Stimulated activated naive CD8-positive, alpha-beta T cell treated with anti-CD3 and anti-CD28 coated beads, Interleukin-15, amount 100 ng/mL, for 72 hours (primary cell): ENCODE data around the gene PECR.

Experiments
- ATAC-seq: fragments of 150-1000 bp; cut with Tn5 transposase; 2 replicates; pipeline ENCODE4 v1.10.0; 2021; ENCODE audit warnings: mild to moderate bottlenecking, moderate library complexity
- DNase-seq, 2 donors: peaks; one replicate each; pipeline ENCODE4 v3.0.0; 2021 to 2022
- H3K27ac Mint-ChIP-seq, 2 donors: one replicate each; pipeline ENCODE4 v1.8.0; 2022; ENCODE audit warnings: mild to moderate bottlenecking in 2 of 2, mixed read lengths in 2 of 2, moderate library complexity in 2 of 2
- H3K27me3 Mint-ChIP-seq: one replicate; pipeline ENCODE4 v1.8.0; 2022; ENCODE audit warnings: mixed read lengths
- H3K4me1 Mint-ChIP-seq: one replicate; pipeline ENCODE4 v1.8.0; 2022; ENCODE audit warnings: mild to moderate bottlenecking, mixed read lengths
- H3K4me3 Mint-ChIP-seq, 2 donors: one replicate each; pipeline ENCODE4 v1.8.0; 2022; ENCODE audit warnings: mild to moderate bottlenecking in 2 of 2, mixed read lengths in 2 of 2, moderate library complexity in 1 of 2
- H3K9me3 Mint-ChIP-seq, 2 donors: one replicate each; pipeline ENCODE4 v1.8.0; 2022; ENCODE audit warnings: mixed read lengths in 2 of 2

The PECR gene

DNA sequence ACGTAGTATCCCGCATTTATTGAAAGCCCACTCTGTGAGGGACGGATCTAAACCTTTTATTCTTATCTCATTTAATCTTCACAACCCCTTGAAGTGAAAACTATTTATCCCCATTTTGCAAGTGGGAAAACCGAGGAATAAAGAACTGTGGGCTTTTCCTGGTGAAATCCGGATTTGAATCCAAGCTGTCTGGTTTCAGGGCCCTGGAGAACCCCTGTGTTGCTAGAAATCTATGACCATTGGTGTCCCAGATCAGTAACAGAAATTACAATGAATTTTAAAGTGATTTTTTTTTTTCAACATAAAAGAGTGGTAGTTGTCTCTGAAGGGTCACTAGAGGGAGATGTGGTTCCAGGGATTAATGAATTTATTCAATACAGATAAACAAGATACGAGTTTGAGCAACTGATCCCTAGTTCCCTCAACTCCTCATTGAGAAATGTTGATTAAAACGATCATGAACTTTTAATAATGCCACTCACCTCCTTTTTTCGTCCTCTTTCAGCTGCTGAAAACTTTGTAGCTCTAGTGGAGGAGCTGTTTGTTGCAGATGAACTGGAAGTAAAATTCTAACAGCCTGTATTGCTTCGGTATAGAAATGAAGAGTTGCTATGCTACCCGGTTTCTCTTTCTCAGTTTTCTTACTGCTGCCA is 28.5 kb upstream of the PECR start:
- Mint-ChIP-seq H3K4me3 (peak overlapping the region; percentile 99 to 100), H3K27me3 (no peaks in the 10 kb centered on the region), H3K9me3 (no peaks in the 10 kb centered on the region), H3K4me1 (peaks cover 60% of the 10 kb centered on the region), H3K27ac (peak overlapping the region; percentile 99 to 100)
- ATAC-seq (peak; percentile 43), DNase-seq (peak in 1 of 2 donors; percentile 23)

DNA sequence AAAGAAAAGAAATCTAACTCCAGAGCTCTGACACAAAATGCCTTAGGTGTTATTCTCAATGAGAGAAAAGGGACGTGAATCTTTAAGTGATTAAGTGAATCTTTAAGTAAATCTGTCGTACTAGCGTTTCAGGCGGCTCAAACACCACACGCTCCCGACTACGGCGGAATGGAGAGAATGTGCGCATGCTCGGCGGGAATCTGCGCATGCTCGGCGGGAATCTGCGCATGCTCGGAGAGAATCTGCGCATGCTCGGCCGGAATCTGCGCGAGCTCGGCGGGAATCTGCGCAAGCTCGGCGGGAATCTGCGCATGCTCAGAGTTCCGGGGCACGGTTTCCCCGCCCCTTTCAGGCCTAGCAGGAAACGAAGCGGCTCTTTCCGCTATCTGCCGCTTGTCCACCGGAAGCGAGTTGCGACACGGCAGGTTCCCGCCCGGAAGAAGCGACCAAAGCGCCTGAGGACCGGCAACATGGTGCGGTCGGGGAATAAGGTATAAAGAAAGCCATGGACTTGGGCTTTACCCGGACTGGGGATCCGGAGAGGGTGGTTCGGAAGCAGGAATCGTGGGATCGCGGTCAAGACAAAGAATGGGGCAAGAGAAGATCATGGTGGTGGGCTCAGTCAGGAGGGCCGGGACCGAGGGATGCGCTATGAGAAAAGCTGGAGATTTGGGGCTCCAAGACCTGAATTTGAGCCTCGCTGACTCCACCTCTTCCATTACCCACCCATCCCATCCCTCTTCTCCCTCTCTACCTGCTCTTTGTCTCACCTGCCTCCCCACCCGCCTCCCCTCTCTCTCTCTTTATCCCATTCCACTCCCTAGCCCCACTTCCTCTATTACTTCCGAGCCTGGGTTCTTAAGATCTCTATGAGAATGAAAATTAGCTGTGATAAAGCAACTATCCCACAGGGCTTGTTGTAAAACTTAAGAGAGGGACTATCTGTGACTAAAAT is 27.6 kb upstream of the PECR start, which contains the start of gene XRCC5:
TSS of gene XRCC5 (plus strand) at position 382 of the 955 bp plus-strand sequence. CDS start at position 471, 89 bp downstream.
- peak within 1 kb of the TSS; percentile 99 to 100 for H3K27ac Mint-ChIP-seq
- H3K9me3 Mint-ChIP-seq = no peaks in the 10 kb centered on the region
- ATAC-seq = peak; percentile 78
- H3K4me1 Mint-ChIP-seq = peaks cover 53% of the 10 kb centered on the region
- H3K4me3 Mint-ChIP-seq = peak within 1 kb of the TSS; percentile 99 to 100
- DNase-seq = peak; percentile 95 to 97
- H3K27me3 Mint-ChIP-seq = no peaks in the 10 kb centered on the region

DNA sequence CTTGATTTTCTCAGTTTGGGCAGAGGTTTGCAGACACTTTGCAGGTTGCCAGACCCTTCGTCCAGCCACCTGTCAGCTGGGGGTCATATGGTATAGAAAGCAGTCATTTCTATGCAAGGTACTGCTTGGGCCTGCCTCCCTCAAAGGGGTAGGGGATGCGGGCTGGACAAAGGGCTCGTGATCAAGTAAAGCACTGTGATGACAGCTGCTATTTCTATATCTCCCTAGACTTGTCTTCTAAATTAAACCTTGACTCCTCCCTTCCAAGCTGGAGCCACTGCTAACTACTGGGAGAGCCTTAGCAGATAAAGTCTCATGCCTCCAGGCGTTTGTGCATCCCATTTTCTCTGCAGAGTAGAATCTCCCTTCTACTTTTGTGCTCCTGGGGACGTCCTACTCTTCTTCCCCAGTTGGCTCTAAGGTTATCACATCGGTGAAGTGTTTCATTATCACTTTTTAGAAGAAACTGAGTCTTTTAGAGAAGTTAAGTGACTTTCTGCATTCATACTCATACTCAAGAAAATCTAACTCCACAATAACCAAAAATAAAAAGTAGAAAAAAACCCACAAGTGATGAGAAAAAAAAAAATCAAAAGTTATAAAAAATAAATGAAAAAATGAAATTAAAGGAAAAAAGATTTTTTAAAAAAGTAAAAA is 26.8 kb upstream of the PECR start:
- ATAC-seq = no peak
- Mint-ChIP-seq H3K9me3 (no peaks in the 10 kb centered on the region), H3K27ac (peak overlapping the region; percentile 99 to 100), H3K27me3 (no peaks in the 10 kb centered on the region), H3K4me1 (peaks cover 48% of the 10 kb centered on the region), H3K4me3 (peak overlapping the region; percentile 99 to 100)
- no peak for DNase-seq

DNA sequence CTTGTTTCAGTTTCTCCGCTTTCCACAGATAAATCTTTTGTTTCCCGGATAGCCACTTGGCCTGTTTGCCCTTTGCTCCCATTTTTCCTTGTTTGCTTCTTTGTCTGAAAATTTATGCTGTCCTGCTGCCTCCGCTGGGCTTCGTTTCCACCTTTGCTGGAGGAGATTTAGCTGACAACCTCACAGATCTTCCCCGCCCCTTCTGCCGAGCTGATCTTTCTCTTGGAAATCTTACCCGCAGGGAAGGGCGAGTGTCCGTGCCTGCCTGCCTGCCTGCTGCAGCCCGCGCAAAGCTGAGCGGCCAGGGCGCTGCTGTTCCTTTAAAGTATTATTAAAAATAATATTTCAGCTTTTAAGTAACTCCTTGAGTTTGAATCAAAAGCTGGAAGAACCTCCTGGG is 26.2 kb upstream of the PECR start:
- Mint-ChIP-seq H3K9me3 (no peaks in the 10 kb centered on the region), H3K27ac (no peak overlapping the region), H3K4me1 (peaks cover 41% of the 10 kb centered on the region), H3K4me3 (no peak overlapping the region), H3K27me3 (no peaks in the 10 kb centered on the region)
- no peak for DNase-seq
- ATAC-seq = no peak

DNA sequence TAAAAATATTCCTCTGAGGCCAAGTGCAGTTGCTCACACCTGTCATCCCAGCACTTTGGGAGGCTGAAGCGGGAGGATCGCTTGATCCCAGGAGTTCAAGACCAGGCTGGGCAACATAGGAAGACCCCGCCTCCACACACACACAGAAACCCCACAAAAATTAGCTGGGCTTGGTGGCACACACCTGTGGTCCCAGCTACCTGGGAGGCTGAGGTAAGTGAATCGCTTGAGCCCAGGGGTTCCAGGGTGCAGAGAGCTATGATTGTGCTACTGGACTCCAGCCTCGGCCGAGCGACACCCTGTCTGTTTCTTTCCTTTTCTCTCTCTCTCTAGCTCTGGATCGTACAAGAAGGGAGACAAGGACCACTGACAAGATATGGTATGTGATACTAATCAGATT is 25.7 kb upstream of the PECR start:
- ATAC-seq = no peak
- no peak overlapping the region for H3K4me3 Mint-ChIP-seq
- DNase-seq = no peak
- H3K27ac Mint-ChIP-seq = no peak overlapping the region
- H3K4me1 Mint-ChIP-seq = peaks cover 36% of the 10 kb centered on the region
- no peaks in the 10 kb centered on the region for H3K9me3 Mint-ChIP-seq
- no peaks in the 10 kb centered on the region for H3K27me3 Mint-ChIP-seq

DNA sequence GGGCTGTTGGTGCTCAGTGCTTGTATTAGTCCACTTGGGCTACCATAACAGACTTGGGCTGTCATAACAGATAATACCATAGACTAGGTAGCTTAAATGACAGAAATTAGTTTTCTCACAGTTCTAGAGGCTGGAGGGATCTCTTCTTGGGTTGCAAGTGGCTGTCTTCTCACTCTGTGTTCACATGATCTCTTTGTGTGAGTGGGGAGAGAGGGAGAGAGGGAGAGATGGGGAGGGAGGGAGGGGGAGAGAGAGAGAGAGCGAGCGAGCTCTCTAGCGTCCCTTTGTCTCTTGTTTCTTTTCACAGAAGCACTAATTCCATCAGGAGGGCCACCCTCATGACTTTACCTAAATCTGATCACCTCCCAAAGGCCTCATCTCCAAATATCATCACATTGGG is 23.1 kb upstream of the PECR start:
- no peak for ATAC-seq
- no peak overlapping the region for H3K27ac Mint-ChIP-seq

DNA sequence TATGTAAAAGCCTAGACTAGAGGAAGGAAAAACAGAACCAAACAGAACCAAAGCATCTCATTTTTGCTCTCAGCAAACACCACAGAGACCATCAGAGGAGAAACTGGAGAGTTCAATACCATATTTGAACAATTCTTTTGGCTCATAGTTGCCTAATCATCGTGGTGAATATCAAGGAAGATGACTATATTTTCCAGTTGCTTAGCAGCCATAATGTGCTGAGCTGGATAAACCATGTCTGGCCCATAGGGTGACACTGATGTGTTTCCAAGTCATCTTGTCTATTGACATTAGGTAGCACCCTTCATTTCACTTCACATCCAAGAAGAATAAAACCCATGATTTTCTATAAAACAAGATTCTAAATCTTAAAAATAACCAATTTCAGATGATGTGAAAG is 21.6 kb upstream of the PECR start:
- Mint-ChIP-seq H3K4me1 (peaks cover 12% of the 10 kb centered on the region), H3K4me3 (no peak overlapping the region), H3K27me3 (no peaks in the 10 kb centered on the region), H3K27ac (no peak overlapping the region), H3K9me3 (no peaks in the 10 kb centered on the region)
- DNase-seq (no peak), ATAC-seq (no peak)

More for the DNA sequence above, 23.1 kb upstream of the PECR start:
- no peak for DNase-seq
- Mint-ChIP-seq H3K27me3 (no peaks in the 10 kb centered on the region), H3K4me1 (peaks cover 19% of the 10 kb centered on the region), H3K4me3 (no peak overlapping the region), H3K9me3 (no peaks in the 10 kb centered on the region)

DNA sequence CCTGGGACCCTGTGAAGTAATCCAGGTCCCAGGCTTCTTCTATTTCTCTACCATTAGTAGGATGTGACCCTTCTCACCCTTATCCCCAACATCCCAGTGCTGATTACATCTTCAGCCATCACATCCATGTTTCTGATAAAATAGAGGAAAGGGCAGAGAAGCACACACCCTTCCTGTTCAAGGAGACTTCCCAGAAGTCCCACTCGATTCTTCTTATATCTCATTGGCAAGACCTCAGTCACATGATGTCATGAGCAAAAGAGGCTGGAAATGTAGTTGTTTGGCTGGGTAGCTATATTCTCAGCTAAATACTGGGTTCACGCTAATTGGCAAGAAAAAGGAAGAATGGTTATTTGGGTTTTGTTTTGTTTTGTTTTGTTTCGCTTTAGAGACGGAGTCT is 19.5 kb upstream of the PECR start:
- peaks cover 4% of the 10 kb centered on the region for H3K4me1 Mint-ChIP-seq
- DNase-seq = no peak
- H3K27ac Mint-ChIP-seq = no peak overlapping the region
- no peaks in the 10 kb centered on the region for H3K9me3 Mint-ChIP-seq
- H3K4me3 Mint-ChIP-seq = no peak overlapping the region
- H3K27me3 Mint-ChIP-seq = no peaks in the 10 kb centered on the region
- no peak for ATAC-seq

DNA sequence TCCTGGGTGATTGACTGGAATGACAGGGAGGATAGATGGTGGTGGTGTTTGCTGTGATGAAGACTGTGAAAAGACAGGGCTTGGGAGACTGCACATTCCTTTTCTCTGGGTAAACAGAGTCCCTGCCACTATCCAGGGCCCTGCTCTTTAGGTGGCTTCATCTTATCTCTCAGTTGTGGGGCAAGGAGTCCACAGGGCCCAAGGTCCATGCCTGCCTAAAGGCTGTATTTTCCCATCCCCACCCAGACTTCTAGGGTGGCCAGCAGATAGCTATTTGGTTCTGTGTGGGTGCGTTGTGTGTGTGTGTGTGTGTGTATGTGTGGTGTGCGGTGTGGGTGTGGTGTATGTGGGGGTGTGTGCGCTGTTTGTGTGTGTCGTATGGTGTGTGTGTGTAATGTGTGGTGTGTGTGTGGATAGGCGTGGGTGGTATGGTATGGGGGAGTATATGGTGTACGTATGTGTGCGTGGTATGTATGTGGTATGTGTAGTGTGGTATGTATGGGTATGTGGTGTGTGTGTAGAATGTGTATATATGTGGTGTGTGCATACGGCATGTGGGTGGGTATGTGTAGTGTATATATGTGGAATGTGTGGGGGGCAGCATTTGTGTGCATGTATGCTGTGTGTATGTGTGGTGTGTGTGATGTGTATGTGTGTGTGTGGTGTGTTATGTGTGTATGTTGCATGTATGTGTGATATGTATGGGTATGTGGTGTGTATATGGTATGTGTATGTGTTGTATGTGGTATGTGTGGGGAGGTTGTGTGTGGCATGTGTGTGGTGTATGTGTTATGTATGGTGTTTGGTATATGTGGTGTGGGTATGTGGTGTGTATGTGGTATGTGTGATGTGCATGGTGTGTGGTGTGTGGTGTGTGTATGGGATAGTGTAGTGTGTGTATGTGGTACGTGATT is 17.1 kb upstream of the PECR start:
- Mint-ChIP-seq H3K27ac (no peak overlapping the region), H3K4me1 (no peaks in the 10 kb centered on the region), H3K4me3 (no peak overlapping the region), H3K9me3 (no peaks in the 10 kb centered on the region), H3K27me3 (no peaks in the 10 kb centered on the region)
- DNase-seq = no peak
- no peak for ATAC-seq

DNA sequence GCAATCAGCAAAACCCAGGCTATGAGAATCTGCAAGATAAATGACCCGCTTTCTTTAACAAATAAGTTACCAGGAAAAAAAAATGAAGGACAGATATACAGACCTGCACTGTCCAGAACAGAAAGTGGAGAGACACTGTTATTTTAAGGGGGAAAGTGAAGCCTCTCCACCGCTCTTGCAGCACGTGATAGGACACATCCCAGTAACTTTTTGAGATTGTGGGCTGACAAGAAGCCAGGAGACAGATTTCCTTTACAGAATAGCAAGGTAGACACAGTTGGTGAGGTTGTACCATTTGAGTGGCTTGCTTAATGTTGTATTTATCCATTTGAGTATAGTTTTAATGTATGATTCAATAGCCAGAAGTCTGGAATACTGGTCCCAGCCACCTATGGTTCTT is 13.1 kb upstream of the PECR start:
- ATAC-seq (no peak), DNase-seq (no peak)
- no peaks in the 10 kb centered on the region for H3K27me3 Mint-ChIP-seq
- H3K4me1 Mint-ChIP-seq = peaks cover 10% of the 10 kb centered on the region
- H3K4me3 Mint-ChIP-seq = no peak overlapping the region
- H3K9me3 Mint-ChIP-seq = peaks cover 0 to 5% of the 10 kb centered on the region in 2 donors
- H3K27ac Mint-ChIP-seq = no peak overlapping the region

DNA sequence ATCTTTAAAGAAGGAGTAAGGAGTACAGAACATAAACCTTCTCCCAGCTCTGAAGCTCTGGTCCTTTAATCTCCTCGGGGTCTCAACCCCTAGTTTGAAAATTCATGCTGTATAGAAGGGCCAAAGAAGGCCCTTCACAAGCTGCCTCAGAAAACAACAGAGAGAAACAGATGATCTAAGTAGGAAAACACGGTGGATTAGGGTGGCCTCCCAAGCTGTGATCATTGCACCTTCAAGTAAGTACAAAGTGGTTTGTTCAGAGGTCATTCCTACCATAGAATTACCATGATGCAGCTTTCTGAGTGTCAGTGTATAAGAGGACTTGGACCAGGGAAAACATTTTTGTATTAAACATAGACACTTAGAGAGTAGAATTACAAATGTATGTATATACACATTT is 11.0 kb upstream of the PECR start:
- Mint-ChIP-seq H3K27ac (no peak overlapping the region), H3K9me3 (peaks cover 0 to 5% of the 10 kb centered on the region in 2 donors), H3K4me3 (no peak overlapping the region), H3K4me1 (peaks cover 12% of the 10 kb centered on the region), H3K27me3 (no peaks in the 10 kb centered on the region)
- ATAC-seq (no peak), DNase-seq (no peak)

DNA sequence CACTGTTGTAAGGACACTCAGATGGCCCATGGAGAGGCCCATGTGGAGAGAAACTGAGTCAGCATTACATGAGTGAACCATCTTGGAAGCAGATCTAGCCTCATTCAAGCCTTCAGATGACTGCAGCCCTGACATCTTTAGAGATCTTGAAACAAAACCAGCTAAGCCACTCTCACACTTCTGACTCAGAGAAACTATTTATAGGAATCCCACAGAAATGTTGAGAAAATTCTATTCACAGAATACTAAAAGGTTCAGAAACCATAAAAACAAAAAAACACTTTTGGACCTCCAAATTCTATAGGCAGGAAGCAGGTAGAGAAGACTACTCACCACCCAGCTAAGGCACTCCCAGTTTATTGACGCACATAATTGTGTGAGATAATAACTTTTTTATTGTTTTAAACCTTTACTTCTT is 8.8 kb upstream of the PECR start:
- Mint-ChIP-seq H3K4me1 (peaks cover 25% of the 10 kb centered on the region), H3K4me3 (peak overlapping the region in 1 of 2 donors; percentile 27), H3K9me3 (peaks cover 0 to 5% of the 10 kb centered on the region in 2 donors), H3K27me3 (no peaks in the 10 kb centered on the region), H3K27ac (no peak overlapping the region)
- DNase-seq (no peak), ATAC-seq (peak; percentile 80)

DNA sequence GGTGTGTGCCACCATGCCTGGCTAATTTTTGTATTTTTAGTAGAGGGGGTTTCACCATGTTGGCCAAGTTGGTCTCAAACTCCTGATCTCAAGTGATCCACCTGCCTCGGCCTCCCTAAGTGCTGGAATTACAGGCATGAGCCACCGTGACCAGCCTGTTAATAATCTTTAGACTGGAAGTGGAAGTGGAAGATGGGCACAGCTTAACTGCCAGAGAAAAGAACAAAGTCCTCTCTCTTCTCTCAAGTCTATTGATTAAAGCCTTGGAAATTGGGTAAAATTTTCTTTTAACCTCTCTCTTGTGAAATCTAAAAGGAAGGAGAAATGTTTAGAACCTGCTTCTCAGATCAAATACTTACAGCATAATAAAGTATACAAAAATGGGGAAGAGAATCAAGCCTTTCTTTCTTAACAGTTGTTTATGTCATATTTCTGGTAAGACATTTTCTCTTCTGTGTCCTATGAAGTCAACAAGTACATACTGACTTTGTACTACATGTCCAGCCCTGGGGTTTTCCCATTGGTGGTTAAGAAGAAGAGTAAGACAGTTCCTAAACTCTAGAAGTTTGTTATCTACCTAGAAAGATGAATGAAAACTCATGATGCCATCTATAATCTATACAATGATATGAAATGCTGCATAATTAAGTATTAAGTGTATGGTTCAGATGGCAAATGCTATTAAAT is 4.7 kb upstream of the PECR start:
- Mint-ChIP-seq H3K9me3 (peaks cover 0 to 5% of the 10 kb centered on the region in 2 donors), H3K27ac (no peak overlapping the region), H3K4me1 (peaks cover 65% of the 10 kb centered on the region), H3K4me3 (no peak overlapping the region), H3K27me3 (no peaks in the 10 kb centered on the region)
- DNase-seq (no peak), ATAC-seq (no peak)

DNA sequence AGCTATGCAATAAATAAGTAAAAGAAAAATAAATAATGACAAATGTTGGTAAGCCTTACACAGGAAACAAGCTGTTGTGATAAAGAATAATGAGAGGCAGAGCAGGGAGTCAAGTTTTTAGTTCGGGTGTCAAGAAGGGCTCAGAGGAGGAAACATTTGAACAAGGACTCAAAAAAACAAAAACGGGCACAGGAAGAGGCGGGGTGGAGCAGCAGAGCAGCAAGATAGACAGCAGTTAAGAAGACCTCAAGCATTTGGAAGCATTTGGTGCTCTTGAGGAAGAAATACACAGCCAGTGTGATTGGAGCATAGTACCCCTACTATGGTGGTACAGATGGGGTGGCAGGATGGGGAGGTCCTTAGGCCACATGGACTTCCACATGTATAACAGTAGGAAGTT is 2.9 kb upstream of the PECR start:
- H3K27me3 Mint-ChIP-seq = no peaks in the 10 kb centered on the region
- H3K27ac Mint-ChIP-seq = peak overlapping the region; percentile 72 to 91
- DNase-seq (no peak), ATAC-seq (no peak)
- peak overlapping the region; percentile 49 to 78 for H3K4me3 Mint-ChIP-seq
- no peaks in the 10 kb centered on the region for H3K9me3 Mint-ChIP-seq
- peaks cover 63% of the 10 kb centered on the region for H3K4me1 Mint-ChIP-seq
